ENCODE data around the gene SUDS3.
A peak's percentile ranks its signal among the peaks of the same experiment; 100 is the strongest.
"Not testable (repeated sequence)": the region's sequence is repeated elsewhere in the genome, so short reads cannot be mapped to it uniquely, and the experiment has no call there.

The SUDS3 gene

GRCh38 chr12:118398524-118398923 lies 22.2 kb downstream of the SUDS3 start:
- DNase-seq, result no peak

DNA sequence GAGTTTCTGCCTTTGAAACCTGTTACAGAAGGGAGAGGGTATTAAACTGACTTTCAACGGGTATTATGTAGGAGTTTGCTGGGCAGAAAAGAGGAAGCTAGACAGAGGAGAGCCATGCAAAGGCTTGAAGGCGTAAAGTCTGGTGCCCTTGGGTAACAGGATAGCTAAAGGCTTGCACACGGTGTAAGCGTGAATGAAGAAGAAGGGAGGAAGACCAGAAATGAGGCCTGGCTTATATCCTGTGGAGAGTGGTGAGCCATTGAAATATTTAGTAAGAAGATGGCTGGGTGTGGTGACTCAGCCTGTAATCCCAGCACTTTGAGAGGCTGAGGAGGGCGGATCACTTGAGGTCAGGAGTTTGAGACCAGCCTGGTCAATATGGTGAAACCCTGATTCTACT lies 22.6 kb downstream of the SUDS3 start:
- DNase-seq, result no peak

- DNase-seq, result no peak
Measured at GRCh38 chr12:118402251-118402650, 25.9 kb downstream of the SUDS3 start.

DNA sequence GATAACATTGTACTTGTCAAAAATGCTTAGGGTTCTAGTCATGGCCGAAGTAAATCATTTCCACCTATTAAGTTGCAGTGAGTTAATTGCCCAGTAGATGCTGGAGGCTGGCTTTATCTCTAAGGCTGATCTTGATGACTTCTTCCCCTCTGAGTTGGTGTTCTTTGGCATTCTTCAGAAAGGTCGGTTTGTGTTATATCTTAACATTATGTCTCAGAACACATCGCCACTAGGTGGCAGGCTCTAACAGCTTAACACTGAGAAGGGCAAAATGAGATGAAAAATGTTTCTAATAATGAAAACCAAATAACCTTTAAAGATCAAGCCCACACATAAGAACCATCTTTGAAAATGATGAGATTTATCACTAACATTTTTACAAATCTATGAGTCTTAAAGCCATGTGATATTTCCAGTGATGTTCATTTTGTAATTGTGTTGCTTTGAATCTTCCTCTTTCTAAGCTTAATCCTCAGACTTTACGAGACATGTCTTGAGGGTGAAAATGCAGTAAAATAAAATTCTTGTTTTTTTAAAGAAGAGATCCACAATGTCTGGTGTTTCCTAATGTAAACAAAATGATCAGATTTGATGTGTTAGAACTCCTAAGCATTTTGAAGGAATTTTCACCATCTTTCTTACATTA lies 28.6 kb downstream of the SUDS3 start:
- DNase-seq, result peak; percentile 51

DNA sequence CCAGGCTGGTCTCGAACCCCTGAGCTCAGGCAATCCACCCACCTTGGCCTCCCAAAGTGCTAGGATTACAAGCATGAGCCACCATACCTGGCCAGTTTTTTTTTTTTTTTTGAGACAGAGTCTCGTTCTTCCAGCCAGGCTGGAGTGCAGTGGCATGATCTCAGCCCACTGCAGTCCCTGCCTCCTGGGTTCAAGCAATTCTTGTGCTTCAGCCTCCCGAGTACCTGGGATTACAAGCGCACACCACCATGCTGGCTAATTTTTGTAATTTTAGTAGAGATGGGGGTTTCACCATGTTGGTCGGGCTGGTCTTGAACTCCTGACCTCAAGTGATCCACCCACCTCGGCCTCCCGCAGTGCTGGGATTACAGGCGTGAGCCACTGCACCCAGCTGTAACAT lies 31.9 kb downstream of the SUDS3 start:
- not testable (repeated sequence) for DNase-seq

DNA sequence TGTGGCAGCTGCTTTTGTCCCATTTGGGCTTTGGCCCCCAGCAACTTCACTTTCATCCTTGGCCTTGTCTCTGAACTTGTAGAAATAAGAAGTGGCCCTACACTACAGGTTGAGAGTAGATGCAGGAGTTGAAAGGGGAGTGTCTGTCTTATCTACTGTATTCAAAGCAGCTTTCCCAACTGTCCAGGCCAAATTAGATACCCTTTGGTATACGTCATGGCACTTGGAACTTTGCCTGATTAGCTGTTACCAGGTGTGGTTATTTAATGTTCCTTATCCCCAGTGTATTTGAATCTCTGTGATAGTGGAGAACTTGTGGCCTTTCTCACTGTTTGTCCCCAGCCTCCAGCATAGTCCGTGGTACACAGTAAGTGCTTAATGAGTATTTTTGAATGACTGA lies 33.5 kb downstream of the SUDS3 start:
- DNase-seq, result no peak

DNA sequence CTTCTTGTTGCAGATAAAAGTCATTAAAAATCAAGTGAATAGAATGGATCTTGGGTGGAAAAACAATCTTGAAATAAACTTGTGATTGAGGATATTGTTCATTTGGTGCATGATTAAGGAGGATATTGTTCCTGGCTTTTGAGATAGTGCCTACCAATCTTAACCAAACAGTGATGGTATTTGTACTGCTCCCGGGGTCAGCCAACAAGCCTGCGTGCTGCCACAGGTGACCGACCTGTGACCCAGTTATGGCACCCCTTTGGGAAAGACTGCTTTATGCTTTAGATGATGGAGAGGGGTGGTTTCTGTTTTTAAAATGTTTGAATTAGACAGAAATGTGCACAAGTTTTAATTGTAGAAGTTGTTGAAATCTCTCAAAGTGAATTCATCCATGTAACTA lies 41.6 kb downstream of the SUDS3 start:
- DNase-seq, result no peak

DNA sequence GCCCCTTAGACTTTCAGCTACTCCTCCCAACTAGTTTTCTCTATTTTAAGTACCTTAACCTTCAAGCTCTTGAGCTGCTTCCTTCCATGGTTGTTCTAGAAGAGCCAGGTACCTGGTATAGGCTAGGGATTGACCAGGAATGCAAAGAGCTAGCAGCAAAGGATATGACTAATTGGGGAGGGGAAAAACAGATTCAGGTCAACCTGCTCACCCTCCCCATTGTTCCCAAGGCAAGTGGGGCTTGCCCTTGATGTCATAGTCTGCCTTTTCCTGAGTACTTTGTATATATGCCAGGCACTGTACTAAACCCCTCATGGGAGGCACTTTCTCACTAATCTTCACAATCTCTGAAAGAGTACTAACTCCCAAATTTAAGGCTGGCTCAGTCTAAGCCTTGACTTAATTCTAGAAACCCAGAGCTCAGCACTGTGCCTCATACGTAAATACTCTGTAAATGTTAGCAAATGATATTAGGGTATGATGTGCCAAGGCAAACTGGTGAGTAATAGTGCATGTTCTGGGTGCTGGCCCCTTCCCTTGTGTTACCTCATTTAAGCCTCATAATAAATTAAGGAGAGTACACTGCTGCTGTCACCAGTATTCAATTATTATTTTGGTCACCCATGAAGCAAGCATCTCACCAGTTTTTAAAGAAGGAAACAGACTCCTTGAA lies 42.2 kb downstream of the SUDS3 start:
- DNase-seq, result no peak

DNA sequence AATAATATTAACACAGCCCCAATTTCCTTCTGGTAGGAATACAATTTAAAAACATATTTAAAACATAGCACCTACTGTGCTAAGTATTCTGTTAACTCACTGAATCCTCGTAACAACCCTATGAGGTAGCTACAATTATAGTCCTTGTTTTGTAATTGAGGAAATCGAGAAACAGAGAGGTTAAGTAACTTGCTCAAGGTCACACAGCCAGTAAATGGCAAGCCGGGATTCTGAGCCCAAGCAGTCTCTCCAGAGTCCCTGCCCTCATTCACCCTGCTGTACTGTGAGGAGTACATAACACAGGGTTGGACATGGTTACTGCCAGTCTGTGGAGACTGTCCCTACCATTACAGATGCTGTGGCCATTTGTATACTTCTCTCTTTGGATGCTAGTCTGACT lies 44.3 kb downstream of the SUDS3 start:
- no peak for DNase-seq

DNA sequence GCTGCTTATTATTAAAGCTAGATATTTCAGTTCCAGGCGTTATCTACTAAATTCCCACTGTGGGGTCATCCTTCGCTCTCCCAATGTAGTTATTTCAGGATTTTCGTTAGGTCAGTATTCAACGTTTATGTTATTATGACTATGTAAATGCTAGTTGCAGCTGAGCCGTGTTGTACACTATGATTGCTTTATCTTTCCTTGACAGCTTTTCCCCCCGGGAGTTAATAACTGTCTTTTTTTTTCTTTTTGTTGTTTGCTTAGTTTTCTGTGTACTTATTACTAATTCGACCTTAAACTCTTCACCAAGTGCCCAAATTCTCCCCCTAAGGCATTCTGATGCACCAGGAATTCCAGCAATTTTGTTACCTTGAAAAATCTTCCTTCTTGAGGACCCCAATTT lies 48.5 kb downstream of the SUDS3 start:
- DNase-seq, result no peak

DNA sequence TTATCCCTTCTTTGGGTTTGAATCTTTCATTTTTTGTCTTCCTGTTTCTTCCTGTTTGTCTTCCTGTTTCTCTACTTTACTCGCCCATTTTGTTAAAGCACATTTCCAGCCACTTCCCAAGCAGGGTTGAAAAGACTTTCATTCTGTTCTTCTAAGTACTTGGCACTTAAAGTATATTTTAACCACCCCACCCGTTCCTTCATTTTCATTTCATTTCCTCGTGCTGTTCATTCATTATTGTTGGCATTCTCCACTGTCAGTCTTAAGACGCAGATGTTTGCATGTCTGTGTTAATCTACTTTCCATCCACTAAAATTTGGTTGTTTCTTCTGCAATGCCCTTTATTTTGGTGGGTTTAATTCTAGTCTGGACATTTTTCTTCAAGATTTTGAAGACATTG lies 49.0 kb downstream of the SUDS3 start:
- DNase-seq, result no peak

DNA sequence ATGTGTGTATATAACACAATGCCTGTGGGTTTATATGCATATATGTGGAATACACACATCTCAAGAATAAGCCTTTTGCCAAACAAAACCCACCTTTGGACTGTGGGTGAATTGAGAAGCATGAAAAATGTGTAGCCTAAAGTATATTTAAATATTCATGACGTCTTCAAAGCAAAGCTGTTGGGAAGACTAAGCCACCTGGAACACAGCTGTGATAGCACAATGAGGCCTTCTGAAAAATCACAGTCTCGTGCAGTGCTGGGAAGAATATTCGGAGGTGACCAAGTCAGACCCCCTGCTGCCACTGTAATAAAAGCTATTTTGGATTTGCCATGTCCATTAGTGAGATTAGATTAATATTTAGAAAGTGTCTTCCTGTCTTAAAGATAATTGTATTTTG lies 51.5 kb downstream of the SUDS3 start:
- DNase-seq, result no peak

DNA sequence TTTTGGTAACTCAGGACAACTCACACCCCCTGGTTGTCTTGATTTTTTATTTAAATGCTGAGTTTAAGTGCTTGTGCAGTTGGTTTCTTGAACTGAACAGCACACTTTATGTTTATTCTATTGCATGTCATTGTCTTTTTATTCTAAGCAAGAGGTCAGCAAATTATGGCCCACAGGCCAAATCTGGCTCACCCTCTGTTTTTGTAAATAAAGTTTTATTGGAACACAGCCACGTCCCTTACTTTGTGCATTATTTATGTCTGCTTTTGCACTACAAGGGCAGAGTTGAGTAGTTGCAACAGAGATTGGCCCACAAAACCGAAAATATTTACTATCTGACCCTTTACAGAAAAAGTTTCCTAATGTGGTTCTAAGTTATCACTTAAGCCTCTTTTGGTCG lies 52.3 kb downstream of the SUDS3 start:
- no peak for DNase-seq

DNA sequence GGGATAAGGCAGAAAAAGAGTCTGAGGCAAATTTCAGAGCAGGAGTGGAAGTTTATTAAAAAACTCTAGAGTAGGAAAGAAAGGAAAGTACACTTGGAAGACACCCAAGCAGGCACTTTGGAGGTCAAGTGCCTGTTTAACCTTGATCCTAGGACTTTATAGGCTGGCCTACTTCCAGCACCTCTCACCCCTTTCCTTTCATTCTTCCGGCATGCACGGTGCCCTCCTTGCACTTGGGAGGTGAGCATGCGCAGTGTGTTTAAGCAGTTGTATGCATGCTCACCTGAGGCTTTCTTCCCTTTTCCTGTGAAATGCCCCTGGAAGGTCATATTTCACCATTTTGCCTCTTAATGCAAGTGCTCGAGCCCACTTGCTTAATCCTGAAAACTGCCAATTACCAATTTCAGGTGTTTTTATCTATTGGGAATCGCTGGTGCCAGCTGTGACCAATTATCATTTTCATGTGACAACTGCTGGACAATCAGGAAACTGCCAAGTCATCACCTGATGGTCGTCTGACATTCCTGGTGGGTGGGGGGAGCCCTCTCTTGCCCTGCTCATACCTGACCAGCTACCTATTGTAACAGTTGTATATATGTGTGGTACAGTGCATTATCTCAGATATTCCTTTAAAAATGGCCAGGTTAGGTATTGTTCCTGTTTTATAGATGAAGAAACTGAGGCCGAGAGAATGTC lies 53.5 kb downstream of the SUDS3 start:
- no peak for DNase-seq

GRCh38 chr12:118430516-118430915 lies 54.2 kb downstream of the SUDS3 start:
- no peak for DNase-seq

DNA sequence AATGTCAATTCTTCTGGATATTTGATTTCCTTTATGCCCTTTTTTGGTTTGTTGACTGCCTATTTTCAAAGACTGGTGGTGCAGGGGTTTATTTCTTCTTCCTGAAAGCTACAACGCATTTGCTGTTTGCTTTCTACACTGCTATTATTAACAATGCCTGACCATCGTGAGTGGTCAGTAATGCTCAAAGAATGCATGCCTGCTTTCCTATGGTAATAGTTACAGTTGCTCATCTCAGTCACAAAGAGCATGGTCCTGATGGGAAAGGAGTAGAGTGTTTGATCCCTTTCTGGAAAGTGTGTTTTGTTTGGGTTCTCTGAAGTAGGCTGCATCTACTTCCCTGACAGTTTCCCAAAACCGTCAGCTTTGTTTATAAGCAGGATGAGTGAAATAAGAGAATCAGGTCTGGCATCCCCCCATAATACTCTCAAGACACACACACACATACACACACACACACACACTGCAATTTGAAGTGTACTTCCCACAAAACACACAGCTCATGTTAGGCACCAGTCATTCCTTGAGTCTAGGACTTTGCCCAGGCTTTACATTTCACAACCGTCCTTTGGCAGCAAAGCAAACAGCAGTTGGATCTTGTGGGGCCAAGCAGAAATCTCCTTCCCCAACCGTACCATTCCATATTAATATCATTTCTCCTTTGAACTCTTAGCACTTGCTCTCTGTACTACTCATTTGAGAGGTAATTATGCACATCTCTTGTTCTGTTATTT lies 56.6 kb downstream of the SUDS3 start:
- DNase-seq, result no peak

GRCh38 chr12:118436002-118436730 lies 59.8 kb downstream of the SUDS3 start:
- no peak for DNase-seq

GRCh38 chr12:118436986-118437385 lies 60.6 kb downstream of the SUDS3 start:
- DNase-seq, result no peak

- no peak for DNase-seq
Measured at GRCh38 chr12:118439068-118439467, 62.7 kb downstream of the SUDS3 start.

- no peak for DNase-seq
Measured at GRCh38 chr12:118446247-118446646, 69.9 kb downstream of the SUDS3 start.

GRCh38 chr12:118447181-118447580 lies 70.8 kb downstream of the SUDS3 start:
- DNase-seq, result no peak

GRCh38 chr12:118448341-118448740 lies 72.0 kb downstream of the SUDS3 start:
- no peak for DNase-seq

DNA sequence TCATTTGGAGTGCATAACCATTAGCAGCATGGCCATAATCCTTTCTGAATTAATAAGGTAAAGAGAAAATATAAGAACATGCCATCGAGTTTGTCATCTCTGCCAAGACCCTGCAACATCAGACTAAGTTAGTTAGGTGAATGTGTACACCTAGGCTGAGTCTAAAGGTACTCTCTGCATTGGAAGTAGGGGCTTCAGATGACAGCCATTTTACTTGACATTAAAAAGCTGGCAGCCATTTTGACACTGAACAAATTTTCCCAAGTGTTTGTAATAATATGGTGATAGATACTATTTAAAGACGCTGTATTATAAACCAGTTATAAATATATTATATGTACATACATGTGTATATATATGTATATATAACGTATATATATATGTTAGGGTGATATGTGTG lies 79.0 kb downstream of the SUDS3 start:
- no peak for DNase-seq

All from femur (tissue), 1 donor.